WTC11 (cell line): ENCODE data around the gene UGT1A9. TPM values are rescaled to one million over a fixed set of nuclear protein-coding genes. Genes with fewer than 3 reads are reported as not detected.

Source experiments
- ATAC-seq: fragments of 200-7000 bp; cut with Tn5 transposase; 2 replicates; pipeline ENCODE4 v1.10.0; 2021; ENCODE audit warnings: mild to moderate bottlenecking, moderate library complexity
- CTCF ChIA-PET: fragments of 300-600 bp; sonication (Branson Sonifier 250); formaldehyde crosslinking; loops from one replicate; lab custom pipeline; 2021; ENCODE audit warnings: antibody characterized with exemption; lab: Charles Lee
- POLR2A ChIA-PET: fragments of 350-600 bp; sonication (Branson Sonifier 250); formaldehyde crosslinking; loops from one replicate; lab custom pipeline; 2021; ENCODE audit warnings: antibody characterized with exemption; lab: Charles Lee
- DNase-seq: peaks from one replicate; pipeline ENCODE4 v3.0.0; 2021; ENCODE audit warnings: low spot score
- H3K27ac Mint-ChIP-seq: 2 replicates; pipeline ENCODE4 v1.8.0; 2021; ENCODE audit warnings: mixed read lengths
- H3K27me3 Mint-ChIP-seq: 2 replicates; pipeline ENCODE4 v1.8.0; 2021; ENCODE audit warnings: low read depth, mild to moderate bottlenecking, moderate library complexity, mixed read lengths
- H3K36me3 Mint-ChIP-seq: 2 replicates; pipeline ENCODE4 v1.8.0; 2021; ENCODE audit warnings: mixed read lengths
- H3K4me1 Mint-ChIP-seq: 2 replicates; pipeline ENCODE4 v1.8.0; 2022; ENCODE audit warnings: mixed read lengths
- H3K4me3 Mint-ChIP-seq: 2 replicates; pipeline ENCODE4 v1.8.0; 2021; ENCODE audit warnings: mild to moderate bottlenecking, moderate library complexity, mixed read lengths
- H3K9me3 Mint-ChIP-seq: 2 replicates; pipeline ENCODE4 v1.8.0; 2021; ENCODE audit warnings: mixed read lengths
- ATF1 ChIP-seq: sonication (generic); formaldehyde crosslinking; IDR thresholded peaks from 2 replicates; pipeline ENCODE4 v1.8.1; 2023; ENCODE audit warnings: mild to moderate bottlenecking, moderate library complexity, missing genetic modification reagents
- E2F1 ChIP-seq: sonication (generic); formaldehyde crosslinking; IDR thresholded peaks from 2 replicates; pipeline ENCODE4 v1.8.0; 2022; ENCODE audit warnings: mild to moderate bottlenecking, missing genetic modification reagents
- ELF4 ChIP-seq: sonication (generic); formaldehyde crosslinking; IDR thresholded peaks from 2 replicates; pipeline ENCODE4 v1.8.1; 2022; ENCODE audit warnings: low read depth, mild to moderate bottlenecking, moderate library complexity, missing genetic modification reagents
- FOXJ3 ChIP-seq: sonication (generic); formaldehyde crosslinking; IDR thresholded peaks from 2 replicates; pipeline ENCODE4 v1.9.0; 2021; ENCODE audit warnings: missing genetic modification reagents, mild to moderate bottlenecking, borderline replicate concordance
- FOXK1 ChIP-seq: sonication (generic); formaldehyde crosslinking; IDR thresholded peaks from 2 replicates; pipeline ENCODE4 v1.8.0; 2022; ENCODE audit warnings: mild to moderate bottlenecking, moderate library complexity, missing genetic modification reagents
- FOXP1 ChIP-seq: sonication (generic); formaldehyde crosslinking; IDR thresholded peaks from 2 replicates; pipeline ENCODE4 v1.8.0; 2022; ENCODE audit warnings: missing genetic modification reagents, mild to moderate bottlenecking, moderate library complexity, borderline replicate concordance
- MXD4 ChIP-seq: fragments of 250-450 bp; sonication (Bioruptor Pico); IDR thresholded peaks from 2 replicates; pipeline ENCODE4 v1.8.0; 2021; ENCODE audit warnings: mild to moderate bottlenecking, moderate library complexity, borderline replicate concordance
- MYBL2 ChIP-seq: sonication (generic); formaldehyde crosslinking; IDR thresholded peaks from 2 replicates; pipeline ENCODE4 v1.8.1; 2023; ENCODE audit warnings: mild to moderate bottlenecking, moderate library complexity, missing genetic modification reagents
- NFE2L1 ChIP-seq: sonication (generic); formaldehyde crosslinking; IDR thresholded peaks from 2 replicates; pipeline ENCODE4 v1.8.1; 2023; ENCODE audit warnings: missing genetic modification reagents
- NR1H2 ChIP-seq: sonication (generic); formaldehyde crosslinking; IDR thresholded peaks from 2 replicates; pipeline ENCODE4 v1.9.0; 2021; ENCODE audit warnings: mild to moderate bottlenecking, moderate library complexity, missing genetic modification reagents
- OVOL2 ChIP-seq: fragments of 250-450 bp; sonication (Bioruptor Pico); IDR thresholded peaks from 2 replicates; pipeline ENCODE4 v1.9.0; 2021; ENCODE audit warnings: mild to moderate bottlenecking, borderline replicate concordance
- PREB ChIP-seq: sonication (generic); formaldehyde crosslinking; IDR thresholded peaks from 2 replicates; pipeline ENCODE4 v1.8.1; 2022; ENCODE audit warnings: mild to moderate bottlenecking, missing genetic modification reagents, moderate library complexity, borderline replicate concordance
- SMAD3 ChIP-seq: sonication (generic); formaldehyde crosslinking; IDR thresholded peaks from 2 replicates; pipeline ENCODE4 v1.8.0; 2022; ENCODE audit warnings: missing genetic modification reagents, mild to moderate bottlenecking, borderline replicate concordance
- SMAD4 ChIP-seq: sonication (generic); formaldehyde crosslinking; IDR thresholded peaks from 2 replicates; pipeline ENCODE4 v1.8.0; 2022; ENCODE audit warnings: mild to moderate bottlenecking, missing genetic modification reagents
- TEAD1 ChIP-seq: sonication (generic); formaldehyde crosslinking; IDR thresholded peaks from 2 replicates; pipeline ENCODE4 v1.8.0; 2022; ENCODE audit warnings: mild to moderate bottlenecking, missing genetic modification reagents
- TEAD4 ChIP-seq: sonication (generic); formaldehyde crosslinking; IDR thresholded peaks from 2 replicates; pipeline ENCODE4 v1.8.0; 2022; ENCODE audit warnings: mild to moderate bottlenecking, missing genetic modification reagents
- ZBTB21 ChIP-seq: sonication (generic); formaldehyde crosslinking; IDR thresholded peaks from 2 replicates; pipeline ENCODE4 v1.8.1; 2023; ENCODE audit warnings: mild to moderate bottlenecking, missing genetic modification reagents, borderline replicate concordance
- ZBTB43 ChIP-seq: sonication (generic); formaldehyde crosslinking; IDR thresholded peaks from 2 replicates; pipeline ENCODE4 v1.8.1; 2023; ENCODE audit warnings: mild to moderate bottlenecking, missing genetic modification reagents
- ZNF121 ChIP-seq: sonication (generic); formaldehyde crosslinking; IDR thresholded peaks from 2 replicates; pipeline ENCODE4 v1.8.0; 2023; ENCODE audit warnings: missing genetic modification reagents
- ZNF138 ChIP-seq: sonication (generic); formaldehyde crosslinking; conservative IDR thresholded peaks from 2 replicates; pipeline ENCODE4 v1.8.1; 2022; ENCODE audit warnings: mild to moderate bottlenecking, moderate library complexity, missing genetic modification reagents
- total RNA-seq: library from RNA; stranded (reverse); gene quantifications from 3 replicates; pipeline ENCODE4 v1.2.3, GENCODE V29; 2021
- TF ChIP-seq, protein P1 (sequence below): sonication (generic); formaldehyde crosslinking; IDR thresholded peaks from 2 replicates; pipeline ENCODE4 v1.8.0; 2022; ENCODE audit warnings: mild to moderate bottlenecking, missing genetic modification reagents
- TF ChIP-seq, protein P2 (sequence below): fragments of 250-450 bp; sonication (Bioruptor Pico); conservative IDR thresholded peaks from 2 replicates; pipeline ENCODE4 v1.9.0; 2021; ENCODE audit warnings: mild to moderate bottlenecking
- TF ChIP-seq, protein P3 (sequence below): sonication (generic); formaldehyde crosslinking; IDR thresholded peaks from 2 replicates; pipeline ENCODE4 v1.8.1; 2022; ENCODE audit warnings: missing genetic modification reagents, borderline replicate concordance
- TF ChIP-seq, protein P4 (sequence below): fragments of 250-450 bp; sonication (Bioruptor Pico); IDR thresholded peaks from 2 replicates; pipeline ENCODE4 v2.1.2; 2022; ENCODE audit warnings: mild to moderate bottlenecking, moderate library complexity

UGT1A9 gene
- total RNA-seq, 1 experiment from 2014 or later: not detected

DNA sequence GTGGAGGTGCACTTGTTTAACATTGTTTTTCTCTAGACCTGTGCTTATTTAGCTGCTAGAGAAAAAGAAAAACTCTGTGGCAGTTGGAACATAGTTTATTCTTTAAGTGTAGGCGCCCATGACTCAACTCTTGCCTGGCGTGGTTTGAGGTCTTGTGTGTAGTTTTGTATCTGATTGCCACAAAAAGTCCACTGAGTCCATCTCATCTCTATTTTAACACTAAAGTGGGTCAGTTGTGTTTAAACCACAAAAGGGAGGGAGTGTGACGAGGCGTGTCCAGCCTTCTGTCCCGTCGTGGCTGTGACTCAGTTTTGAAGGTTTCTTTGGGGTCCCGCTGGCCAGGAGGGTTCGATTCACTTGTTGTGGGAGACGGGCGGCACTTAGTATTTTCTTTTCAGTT lies 15.3 kb upstream of the UGT1A9 start (continued):
- TF ChIP-seq, protein P1, sequence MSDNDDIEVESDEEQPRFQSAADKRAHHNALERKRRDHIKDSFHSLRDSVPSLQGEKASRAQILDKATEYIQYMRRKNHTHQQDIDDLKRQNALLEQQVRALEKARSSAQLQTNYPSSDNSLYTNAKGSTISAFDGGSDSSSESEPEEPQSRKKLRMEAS (CRISPR knock-in tag): no peak
- no peak for TF ChIP-seq SMAD4 (CRISPR knock-in tag)
- TF ChIP-seq FOXP1: no peak
- no peak for TF ChIP-seq ATF1 (CRISPR knock-in tag)
- no peak for TF ChIP-seq ELF4 (CRISPR knock-in tag)

GRCh38 chr2:233658610-233659009 lies 13.1 kb upstream of the UGT1A9 start:
- no peaks in the 10 kb centered on the region for H3K4me1 Mint-ChIP-seq
- ChIA-PET CTCF (no interaction called here), POLR2A (no interaction called here)
- no peaks in the 10 kb centered on the region for H3K36me3 Mint-ChIP-seq
- no peak overlapping the region for H3K4me3 Mint-ChIP-seq
- H3K27me3 Mint-ChIP-seq: peaks cover 3% of the 10 kb centered on the region
- ATAC-seq (no peak), DNase-seq (no peak)
- 0 out of 2 replicates have a peak, but pooled peaks cover 3% of the 10 kb centered on the region for H3K9me3 Mint-ChIP-seq
- TF ChIP-seq, protein P2, sequence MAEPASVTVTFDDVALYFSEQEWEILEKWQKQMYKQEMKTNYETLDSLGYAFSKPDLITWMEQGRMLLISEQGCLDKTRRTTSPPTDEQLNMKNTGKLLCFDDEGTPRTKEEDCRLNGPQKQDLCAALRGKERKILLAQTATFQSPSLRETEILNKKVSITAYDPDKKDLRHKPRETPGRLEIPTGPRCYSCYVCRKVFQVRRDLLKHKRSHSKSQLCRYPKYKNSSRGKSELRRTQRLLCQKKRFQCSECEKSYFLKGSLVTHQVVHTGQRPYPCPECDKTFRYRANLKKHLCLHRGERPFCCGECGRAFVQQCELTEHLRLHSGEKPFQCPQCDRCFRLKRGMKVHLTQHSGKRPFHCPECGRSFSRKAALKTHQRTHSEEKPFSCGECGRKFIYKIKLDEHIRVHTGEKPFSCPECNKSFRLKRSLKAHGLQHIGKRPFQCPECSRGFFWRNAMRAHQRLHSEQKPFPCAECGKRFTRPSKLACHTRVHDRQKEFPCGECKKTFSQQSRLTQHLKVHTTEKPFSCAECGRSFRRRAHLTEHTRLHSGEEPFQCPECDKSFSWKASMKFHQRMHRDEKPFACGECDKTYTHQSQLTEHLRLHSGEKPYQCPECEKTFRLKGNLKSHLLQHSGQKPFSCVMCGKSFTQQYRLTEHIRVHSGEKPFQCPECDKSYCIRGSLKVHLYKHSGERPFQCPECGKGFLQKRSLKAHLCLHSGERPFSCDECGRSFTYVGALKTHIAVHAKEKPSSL: no peak
- H3K27ac Mint-ChIP-seq: no peak overlapping the region

- Mint-ChIP-seq H3K36me3 (no peaks in the 10 kb centered on the region), H3K27ac (no peak overlapping the region)
- CTCF ChIA-PET: no interaction called here
Observed at GRCh38 chr2:233663911-233664310, 7.8 kb upstream of the UGT1A9 start.

More at GRCh38 chr2:233663911-233664310, 7.8 kb upstream of the UGT1A9 start:
- Mint-ChIP-seq H3K27me3 (peaks cover 3% of the 10 kb centered on the region), H3K9me3 (peaks cover 32% of the 10 kb centered on the region), H3K4me3 (no peak overlapping the region), H3K4me1 (no peaks in the 10 kb centered on the region)
- POLR2A ChIA-PET: no interaction called here
- ATAC-seq (no peak), DNase-seq (no peak)
- TF ChIP-seq TEAD4 (CRISPR knock-in tag): no peak
- TF ChIP-seq, protein P3, sequence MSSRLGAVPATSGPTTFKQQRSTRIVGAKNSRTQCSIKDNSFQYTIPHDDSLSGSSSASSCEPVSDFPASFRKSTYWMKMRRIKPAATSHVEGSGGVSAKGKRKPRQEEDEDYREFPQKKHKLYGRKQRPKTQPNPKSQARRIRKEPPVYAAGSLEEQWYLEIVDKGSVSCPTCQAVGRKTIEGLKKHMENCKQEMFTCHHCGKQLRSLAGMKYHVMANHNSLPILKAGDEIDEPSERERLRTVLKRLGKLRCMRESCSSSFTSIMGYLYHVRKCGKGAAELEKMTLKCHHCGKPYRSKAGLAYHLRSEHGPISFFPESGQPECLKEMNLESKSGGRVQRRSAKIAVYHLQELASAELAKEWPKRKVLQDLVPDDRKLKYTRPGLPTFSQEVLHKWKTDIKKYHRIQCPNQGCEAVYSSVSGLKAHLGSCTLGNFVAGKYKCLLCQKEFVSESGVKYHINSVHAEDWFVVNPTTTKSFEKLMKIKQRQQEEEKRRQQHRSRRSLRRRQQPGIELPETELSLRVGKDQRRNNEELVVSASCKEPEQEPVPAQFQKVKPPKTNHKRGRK (CRISPR knock-in tag): no peak
- TF ChIP-seq SMAD4 (CRISPR knock-in tag): no peak
- TF ChIP-seq ZNF121: no peak
- no peak for TF ChIP-seq ZBTB21 (CRISPR knock-in tag)
- TF ChIP-seq NFE2L1 (CRISPR knock-in tag): no peak
- TF ChIP-seq OVOL2 (CRISPR knock-in tag): no peak
- no peak for TF ChIP-seq FOXK1
- no peak for TF ChIP-seq MYBL2 (CRISPR knock-in tag)
- no peak for TF ChIP-seq PREB (CRISPR knock-in tag)
- TF ChIP-seq, protein P4, sequence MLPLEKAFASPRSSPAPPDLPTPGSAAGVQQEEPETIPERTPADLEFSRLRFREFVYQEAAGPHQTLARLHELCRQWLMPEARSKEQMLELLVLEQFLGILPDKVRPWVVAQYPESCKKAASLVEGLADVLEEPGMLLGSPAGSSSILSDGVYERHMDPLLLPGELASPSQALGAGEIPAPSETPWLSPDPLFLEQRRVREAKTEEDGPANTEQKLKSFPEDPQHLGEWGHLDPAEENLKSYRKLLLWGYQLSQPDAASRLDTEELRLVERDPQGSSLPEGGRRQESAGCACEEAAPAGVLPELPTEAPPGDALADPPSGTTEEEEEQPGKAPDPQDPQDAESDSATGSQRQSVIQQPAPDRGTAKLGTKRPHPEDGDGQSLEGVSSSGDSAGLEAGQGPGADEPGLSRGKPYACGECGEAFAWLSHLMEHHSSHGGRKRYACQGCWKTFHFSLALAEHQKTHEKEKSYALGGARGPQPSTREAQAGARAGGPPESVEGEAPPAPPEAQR: no peak
- no peak for TF ChIP-seq FOXJ3
- TF ChIP-seq TEAD1 (CRISPR knock-in tag): no peak
- no peak for TF ChIP-seq NR1H2 (CRISPR knock-in tag)
- TF ChIP-seq ZNF138: no peak
- no peak for TF ChIP-seq ZBTB43 (CRISPR knock-in tag)
- no peak for TF ChIP-seq E2F1 (CRISPR knock-in tag)
- TF ChIP-seq SMAD3 (CRISPR knock-in tag): no peak
- no peak for TF ChIP-seq MXD4 (CRISPR knock-in tag)
